Head of caudate nucleus (tissue), 42 donors: ENCODE results near the gene PIP5KL1.
A peak's percentile ranks its signal among the peaks of the same experiment; 100 is the strongest.

ENCODE experiments used
- DNase-seq, 42 donors: peaks; one replicate each; pipeline versions ENCODE4 v3.0.0 to v3.0.0-alpha.2; 2020 to 2021; ENCODE audit warnings: mixed read lengths in 7 of 42
- intact Hi-C: fragments of 100-400 bp; cut with DNase I; formaldehyde crosslinking; loops from one replicate; pipeline ENCODE4 v1.15.0; 2022

PIP5KL1 gene

GRCh38 chr9:127924736-127925444 lies 5.7 kb downstream of the PIP5KL1 start:
- intact Hi-C loops = loop anchor here (10.0 kb wide), 1 partner anchor 420 kb away; no protein-coding TSS in a partner anchor
- DNase-seq = no peak

DNA sequence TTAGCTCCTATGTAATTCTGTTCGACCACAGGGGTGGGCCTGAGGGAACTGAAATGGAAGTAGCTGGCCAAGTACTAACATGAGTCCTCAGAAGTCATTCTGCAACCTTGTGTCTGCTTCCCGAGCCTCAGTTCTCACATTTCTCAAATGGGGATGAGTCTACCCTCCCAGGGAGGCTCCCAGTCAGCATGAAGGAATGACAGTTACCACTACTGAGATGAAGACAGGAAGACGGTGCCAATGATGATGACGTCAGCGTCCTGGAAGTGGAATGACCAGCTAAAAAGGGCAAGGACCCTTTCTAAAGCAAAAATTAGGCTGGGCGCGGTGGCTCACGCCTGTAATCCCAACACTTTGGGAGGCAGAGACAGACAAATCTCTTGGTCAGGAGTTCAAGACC lies 6.8 kb downstream of the PIP5KL1 start:
- DNase-seq = no peak
- intact Hi-C loops = loop anchor here (10.0 kb wide), 1 partner anchor 419 kb away; no protein-coding TSS in a partner anchor

DNA sequence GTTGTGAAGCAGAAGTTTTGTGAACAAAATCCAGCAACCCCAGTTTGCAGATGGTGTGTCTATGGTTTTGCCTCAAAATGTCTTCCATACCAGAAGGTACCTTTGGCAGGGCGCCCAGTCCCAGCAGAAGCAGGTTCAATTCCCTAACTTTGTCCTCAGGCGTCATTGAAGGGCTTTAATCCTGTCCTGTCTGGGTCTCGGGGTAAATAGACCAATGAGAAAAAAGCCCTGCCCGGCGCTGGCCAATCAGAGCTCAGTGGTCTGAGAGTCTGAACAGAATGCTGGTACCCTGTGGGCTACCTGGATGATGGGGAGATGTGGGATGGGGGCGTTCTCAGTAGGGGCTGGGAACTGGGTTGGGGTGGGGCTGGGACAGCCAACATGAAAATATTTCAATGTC lies 7.5 kb downstream of the PIP5KL1 start:
- intact Hi-C loops = loop anchor here (10.0 kb wide), 1 partner anchor 418 kb away; no protein-coding TSS in a partner anchor

GRCh38 chr9:127921557-127922120 lies 8.9 kb downstream of the PIP5KL1 start:
- intact Hi-C loops = loop anchor here (10.0 kb wide), 1 partner anchor 417 kb away; no protein-coding TSS in a partner anchor
- DNase-seq = peak; percentile 55 to 92 (median 78)

More for the DNA sequence above, 7.5 kb downstream of the PIP5KL1 start:
- DNase-seq = no peak

DNA sequence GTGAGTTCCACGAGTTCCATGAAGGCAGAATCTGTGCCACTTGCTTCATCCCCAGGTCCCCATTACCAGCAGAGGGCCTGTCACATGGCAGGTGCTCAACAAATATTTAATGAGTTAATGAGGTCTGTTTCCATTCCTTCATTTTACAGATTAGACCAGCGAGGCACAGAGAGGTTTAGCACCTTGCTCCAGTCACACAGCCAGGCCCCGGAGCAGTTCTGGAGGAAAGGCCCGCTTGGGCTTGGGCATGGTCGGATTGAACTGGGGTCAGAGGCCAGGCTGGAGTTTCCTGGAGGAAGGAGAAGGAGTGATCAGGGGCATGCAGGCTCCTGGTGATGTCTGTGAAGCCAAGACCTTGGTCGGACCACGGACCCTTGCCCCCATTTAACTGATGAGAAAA lies 9.8 kb downstream of the PIP5KL1 start:
- intact Hi-C loops = loop anchor here (10.0 kb wide), 1 partner anchor 416 kb away; no protein-coding TSS in a partner anchor
- no peak for DNase-seq

DNA sequence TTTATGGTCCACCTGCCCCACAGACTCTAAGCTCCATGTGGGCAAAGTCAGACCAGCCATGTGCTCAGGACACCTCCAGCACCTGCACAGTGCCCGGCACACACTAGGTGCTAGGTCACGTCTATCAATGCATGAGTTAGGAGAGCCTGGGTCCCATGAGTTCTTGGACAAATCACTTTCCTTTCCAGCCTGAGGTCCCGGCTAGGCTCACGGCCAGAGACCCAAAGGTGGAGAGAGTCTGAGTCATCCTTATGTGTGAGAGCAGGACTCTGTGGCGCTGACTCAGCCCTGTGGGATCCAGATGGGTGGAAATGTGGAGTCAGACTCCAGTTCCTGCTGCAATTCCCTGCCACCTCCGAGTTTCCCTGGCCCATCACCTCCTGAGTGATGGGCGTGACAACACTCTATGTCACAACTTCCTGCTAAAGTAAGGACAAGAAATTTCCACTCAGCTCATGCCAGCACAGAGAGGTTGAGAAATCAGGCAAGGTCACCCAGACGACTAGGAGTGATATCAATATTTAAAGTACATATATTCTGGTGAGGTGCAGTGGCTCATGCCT lies 11.2 kb downstream of the PIP5KL1 start:
- peak in 39 of 42 donors; percentile 49 to 94 (median 76) for DNase-seq
- intact Hi-C loops = loop anchor here (5.0 to 10.0 kb wide), 4 partner anchors 47 to 327 kb away; partner anchors contain the start of genes CDK9 and TOR2A

DNA sequence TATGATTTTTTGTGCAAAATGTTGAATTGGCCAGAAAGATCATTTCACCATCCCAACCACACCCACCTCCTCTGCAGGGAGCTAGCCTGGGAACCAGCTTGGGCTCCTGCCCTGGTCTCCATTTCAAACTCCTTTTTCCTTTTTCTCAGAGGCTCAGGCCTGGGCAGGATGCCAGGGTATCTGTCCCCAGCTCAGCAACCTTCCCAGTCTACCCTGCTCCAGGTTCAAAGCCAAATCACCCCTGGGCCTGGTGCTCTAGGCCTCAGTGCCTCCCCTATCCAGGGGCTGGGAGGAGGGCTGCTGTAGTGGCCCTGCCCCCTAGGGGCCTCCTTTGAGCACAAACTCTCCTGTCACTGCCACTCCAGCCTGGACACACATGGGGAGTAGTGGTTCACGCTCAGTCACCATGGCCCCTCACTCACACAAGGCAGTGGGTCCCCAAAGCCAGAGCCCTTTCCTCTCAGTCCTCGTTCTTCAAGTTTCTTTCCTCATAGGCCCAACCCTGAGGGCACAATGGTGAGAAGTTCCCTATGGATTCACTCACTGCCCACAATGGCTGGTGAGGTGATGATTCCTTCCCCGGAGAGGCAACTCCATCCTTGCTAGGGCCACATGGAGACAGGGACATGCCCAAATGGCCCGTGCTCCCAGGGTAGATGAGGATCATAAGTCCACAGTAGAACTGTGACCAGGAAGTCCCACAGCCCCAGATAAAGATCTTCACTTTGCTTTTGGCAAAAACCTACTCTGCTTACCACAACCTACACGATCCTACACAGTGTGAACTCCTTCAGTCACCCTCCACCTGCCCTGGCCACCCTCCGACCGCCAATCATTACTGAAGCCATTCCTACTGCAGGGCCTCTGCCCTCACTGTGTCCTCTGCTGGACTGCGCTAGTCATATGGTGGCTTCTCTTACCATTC lies 12.1 kb downstream of the PIP5KL1 start:
- intact Hi-C loops = loop anchor here (5.0 to 10.0 kb wide), 4 partner anchors 46 to 326 kb away; partner anchors contain the start of genes CDK9 and TOR2A
- DNase-seq = peak in 1 of 42 donors; percentile 56

- DNase-seq = peak in 1 of 42 donors; percentile 49
- intact Hi-C loops = loop anchor here (5.0 to 10.0 kb wide), 4 partner anchors 45 to 325 kb away; partner anchors contain the start of genes CDK9 and TOR2A
These were observed 13.0 kb downstream of the PIP5KL1 start for GRCh38 chr9:127917603-127918002.

DNA sequence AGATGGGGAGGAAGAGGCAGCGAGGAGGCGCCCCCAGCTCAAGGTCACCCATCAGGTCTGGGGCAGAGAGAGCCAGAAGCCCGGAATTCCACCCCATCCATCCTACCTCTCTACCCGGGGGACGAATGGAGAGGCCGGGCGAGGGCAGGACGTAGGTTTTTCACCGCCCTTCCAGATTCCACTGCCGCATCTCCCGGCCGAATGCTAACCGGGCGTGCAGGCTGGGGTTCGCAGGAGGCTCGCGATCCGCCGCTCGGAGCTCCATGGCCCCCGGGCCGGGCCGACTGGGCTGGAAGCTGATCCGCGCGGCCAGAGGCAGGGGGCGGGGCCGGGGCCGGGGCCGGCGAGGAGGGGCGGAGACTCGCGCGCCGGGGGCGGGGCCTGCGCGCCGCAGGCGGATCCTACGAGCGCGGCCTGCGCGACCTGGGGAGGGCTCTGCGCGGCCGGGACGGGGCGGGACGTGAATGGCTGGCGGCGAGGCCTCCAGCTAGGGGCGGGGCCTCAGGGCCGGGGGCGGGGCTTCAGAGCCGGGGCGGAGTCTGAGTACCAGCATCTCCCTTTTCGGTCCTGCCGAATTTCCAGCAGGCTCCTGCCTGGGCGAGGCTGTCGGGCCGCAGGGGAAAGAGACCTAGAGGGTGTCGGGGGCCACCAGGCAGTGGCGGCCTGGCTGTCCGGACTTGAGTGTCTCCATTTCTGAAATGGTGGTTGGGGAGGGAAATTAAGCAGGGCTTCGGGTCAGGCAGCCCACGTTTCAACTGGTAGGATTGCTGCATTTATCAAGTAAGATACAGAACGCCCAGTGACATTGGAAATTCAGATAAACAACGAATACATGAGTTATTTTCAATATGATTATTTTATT lies 13.6 kb downstream of the PIP5KL1 start, which contains the start of gene ST6GALNAC4:
TSS of gene ST6GALNAC4 (minus strand) at position 322 of the 862 bp plus-strand sequence. CDS start 622 bp downstream, outside the sequence.
- intact Hi-C loops = loop anchor here (5.0 to 10.0 kb wide), 4 partner anchors 45 to 325 kb away; partner anchors contain the start of genes CDK9 and TOR2A
- DNase-seq = peak; percentile 88 to 98 (median 96)

GRCh38 chr9:127915801-127916719 lies 14.5 kb downstream of the PIP5KL1 start:
- DNase-seq = peak in 8 of 42 donors; percentile 15 to 47 (median 36)
- intact Hi-C loops = loop anchor here (5.0 to 10.0 kb wide), 4 partner anchors 44 to 324 kb away; partner anchors contain the start of genes CDK9 and TOR2A

DNA sequence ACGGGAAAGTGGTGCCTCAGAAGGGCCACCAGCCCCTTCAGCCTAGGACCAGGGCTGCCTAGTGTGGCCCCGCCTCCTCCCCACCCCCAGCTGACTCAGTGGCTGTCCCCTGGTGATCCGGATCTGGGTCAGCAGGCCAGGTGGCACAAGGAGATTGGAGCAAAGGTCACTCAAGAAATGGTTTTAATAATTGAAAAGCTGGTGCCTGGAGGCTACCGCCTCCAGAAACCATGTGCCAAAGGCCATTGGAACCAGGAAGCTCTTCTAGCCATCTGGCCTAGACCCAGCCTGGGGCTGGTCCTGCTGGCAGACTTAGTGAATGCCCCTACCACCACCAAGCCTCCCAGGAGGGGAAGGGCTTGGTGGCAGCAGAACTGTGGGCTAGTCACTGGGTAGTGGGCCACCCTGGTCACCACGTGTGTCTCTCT lies 15.2 kb downstream of the PIP5KL1 start:
- intact Hi-C loops = loop anchor here (5.0 to 10.0 kb wide), 4 partner anchors 43 to 323 kb away; partner anchors contain the start of genes CDK9 and TOR2A
- DNase-seq = no peak

GRCh38 chr9:127913682-127914081 lies 16.9 kb downstream of the PIP5KL1 start:
- intact Hi-C loops = loop anchor here (10.0 kb wide), 1 partner anchor 129 kb away; the partner anchor contains the start of gene CDK9

DNA sequence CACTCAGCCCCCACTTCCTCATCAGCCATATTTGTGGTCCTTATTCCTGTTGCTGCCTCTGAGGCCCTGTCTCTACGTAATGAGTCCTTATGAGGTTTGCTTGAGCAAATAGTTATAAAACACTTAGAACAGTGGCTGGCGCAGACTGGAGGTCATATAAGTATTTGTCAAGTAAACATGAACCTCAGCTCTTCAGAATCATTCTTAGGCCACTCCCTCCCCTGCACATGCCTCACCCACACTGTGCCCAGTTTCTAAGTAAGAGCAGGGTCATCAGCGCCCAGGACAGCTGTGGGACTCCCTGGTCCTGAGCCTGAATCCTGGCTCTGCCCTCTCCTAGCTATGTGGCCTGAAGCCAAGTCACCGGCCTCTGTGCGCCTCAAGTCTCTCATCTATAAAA lies 17.7 kb downstream of the PIP5KL1 start:
- intact Hi-C loops = loop anchor here (10.0 kb wide), 1 partner anchor 128 kb away; the partner anchor contains the start of gene CDK9
- DNase-seq = no peak

More at GRCh38 chr9:127913682-127914081, 16.9 kb downstream of the PIP5KL1 start:
- DNase-seq = no peak

DNA sequence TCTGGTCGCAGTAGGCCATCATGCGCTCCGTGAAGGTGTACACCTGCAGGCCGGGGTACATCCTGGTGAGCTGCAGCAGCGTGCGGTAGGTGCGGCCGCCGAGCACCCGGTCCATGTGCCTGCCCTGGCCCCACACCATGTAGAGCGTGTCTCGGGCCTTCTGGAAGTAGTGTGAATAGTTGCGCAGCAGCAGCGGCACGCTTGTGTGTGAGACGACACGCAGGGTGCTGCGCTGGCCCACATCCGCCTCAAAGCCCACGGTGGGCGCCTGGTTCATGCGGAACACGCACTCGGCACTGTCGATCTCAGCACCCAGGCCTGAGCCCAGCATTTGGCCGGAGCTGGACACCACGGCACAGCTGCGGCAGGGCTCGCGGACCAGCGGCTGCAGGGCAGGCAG lies 18.3 kb downstream of the PIP5KL1 start:
- no peak for DNase-seq
- intact Hi-C loops = loop anchor here (10.0 kb wide), 1 partner anchor 127 kb away; the partner anchor contains the start of gene CDK9

- intact Hi-C loops = loop anchor here (10.0 kb wide), 1 partner anchor 126 kb away; the partner anchor contains the start of gene CDK9
- DNase-seq = no peak
These were observed 19.9 kb downstream of the PIP5KL1 start for GRCh38 chr9:127910613-127911205.
